ENCODE results near the gene ABCA1. TPM values are rescaled to one million over a fixed set of nuclear protein-coding genes. Genes with fewer than 3 reads are reported as not detected.

ABCA1 gene
- total and polyA plus RNA-seq, 12 donors: 1.3 to 35.0 (median 11.3) TPM

DNA sequence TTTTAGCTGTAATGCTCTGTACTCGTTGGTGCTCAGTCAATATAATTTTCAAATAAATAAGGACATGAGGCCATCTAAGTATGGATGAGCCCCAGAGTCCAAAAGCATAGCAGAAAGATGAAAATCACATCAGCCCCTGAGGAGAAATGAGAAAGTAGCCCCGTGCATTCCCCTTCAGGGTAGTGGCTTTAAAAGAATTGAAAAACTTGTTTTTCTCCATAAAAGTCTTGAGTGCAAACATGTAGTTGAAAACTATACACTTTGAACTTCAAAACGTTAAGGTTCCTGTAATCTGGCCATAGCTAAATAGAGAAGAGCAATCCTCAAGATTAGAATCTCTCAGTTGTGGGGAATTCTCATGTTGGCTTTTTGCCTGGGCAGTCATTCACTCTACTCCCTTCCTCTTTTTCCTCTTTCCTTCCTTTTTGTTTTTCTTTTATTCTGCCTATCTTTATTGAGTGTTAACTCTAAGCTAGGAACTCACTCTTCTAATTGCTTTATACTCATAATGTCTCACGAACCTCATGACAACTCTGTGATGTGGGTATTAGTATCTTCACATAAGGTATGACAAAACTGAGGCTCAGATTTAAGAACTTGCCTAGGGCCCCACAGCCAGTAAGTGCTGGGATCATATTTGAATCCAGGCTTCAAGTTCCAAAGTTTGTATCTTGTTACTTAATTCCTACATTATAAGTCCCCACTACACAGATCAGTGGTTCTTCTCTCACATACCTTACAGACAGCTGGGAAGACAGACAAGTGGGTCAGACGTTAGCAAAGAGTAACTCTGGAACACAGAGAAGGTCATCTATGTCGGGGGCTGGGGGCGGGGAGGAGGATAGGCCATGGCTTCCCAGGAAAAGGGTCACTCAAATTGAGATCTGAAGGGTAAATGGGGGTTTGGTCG, 46.4 kb upstream of the ABCA1 start:
- Histone ChIP-seq H3K9me3 (no peaks in the 10 kb centered on the region), H3K4me3 (no peak overlapping the region), H3K4me1 (peaks cover 0 to 18% (median under 1%) of the 10 kb centered on the region in 9 donors), H3K27ac (peak overlapping the region in 1 of 10 donors; percentile 38), H3K27me3 (no peaks in the 10 kb centered on the region), H3K36me3 (no peaks in the 10 kb centered on the region)
- ATAC-seq (peak in 2 of 8 donors; percentile 30 to 53), DNase-seq (no peak)
- WGBS, 2 donors: 59 to 66% methylated on average over 8 of the region's 8 CpGs
- TF ChIP-seq, protein P1, sequence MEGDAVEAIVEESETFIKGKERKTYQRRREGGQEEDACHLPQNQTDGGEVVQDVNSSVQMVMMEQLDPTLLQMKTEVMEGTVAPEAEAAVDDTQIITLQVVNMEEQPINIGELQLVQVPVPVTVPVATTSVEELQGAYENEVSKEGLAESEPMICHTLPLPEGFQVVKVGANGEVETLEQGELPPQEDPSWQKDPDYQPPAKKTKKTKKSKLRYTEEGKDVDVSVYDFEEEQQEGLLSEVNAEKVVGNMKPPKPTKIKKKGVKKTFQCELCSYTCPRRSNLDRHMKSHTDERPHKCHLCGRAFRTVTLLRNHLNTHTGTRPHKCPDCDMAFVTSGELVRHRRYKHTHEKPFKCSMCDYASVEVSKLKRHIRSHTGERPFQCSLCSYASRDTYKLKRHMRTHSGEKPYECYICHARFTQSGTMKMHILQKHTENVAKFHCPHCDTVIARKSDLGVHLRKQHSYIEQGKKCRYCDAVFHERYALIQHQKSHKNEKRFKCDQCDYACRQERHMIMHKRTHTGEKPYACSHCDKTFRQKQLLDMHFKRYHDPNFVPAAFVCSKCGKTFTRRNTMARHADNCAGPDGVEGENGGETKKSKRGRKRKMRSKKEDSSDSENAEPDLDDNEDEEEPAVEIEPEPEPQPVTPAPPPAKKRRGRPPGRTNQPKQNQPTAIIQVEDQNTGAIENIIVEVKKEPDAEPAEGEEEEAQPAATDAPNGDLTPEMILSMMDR (IDR thresholded peaks at IDR 0.05): no peak
- intact Hi-C loops (cut with DNase I): loop anchor here in 3 of 10 donors (5.0 to 10.0 kb wide), 3 partner anchors 180 to 440 kb away; no protein-coding TSS in a partner anchor

DNA sequence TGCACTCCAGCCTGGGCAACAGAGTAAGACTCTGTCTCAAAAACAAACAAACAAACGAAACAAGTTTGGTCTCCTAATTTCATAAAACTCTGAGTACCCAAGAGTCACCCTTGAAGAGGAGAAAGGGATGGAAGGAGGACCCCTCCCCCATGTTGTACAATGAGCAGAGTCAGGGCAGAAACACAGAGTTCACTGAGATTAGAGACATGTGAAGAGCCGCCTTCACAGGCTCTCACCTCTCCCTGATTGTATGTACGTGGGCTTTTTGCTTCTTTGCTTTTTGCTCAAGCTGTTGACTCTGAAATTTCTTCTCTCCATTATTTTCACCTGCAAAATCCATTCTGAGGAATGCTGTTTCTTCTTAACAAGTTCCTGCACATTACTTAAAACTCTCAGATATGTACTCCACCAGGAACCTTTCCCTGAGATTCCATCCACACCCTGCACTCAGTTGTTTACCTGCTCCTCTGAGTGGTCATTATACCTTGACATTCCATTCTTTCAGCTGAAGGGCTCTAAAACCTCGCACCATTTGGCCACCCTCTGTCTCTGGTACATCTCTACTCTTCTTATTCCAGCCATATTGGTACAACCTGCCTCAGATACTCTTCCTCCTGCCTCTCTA, 44.4 kb upstream of the ABCA1 start:
- H3K4me3 ChIP-seq: no peak overlapping the region
- intact Hi-C loops (cut with DNase I): loop anchor here in 3 of 10 donors (5.0 to 10.0 kb wide), 3 partner anchors 182 to 442 kb away; no protein-coding TSS in a partner anchor
- ATAC-seq: no peak
- H3K4me1 ChIP-seq: peaks cover 0 to 31% (median 9%) of the 10 kb centered on the region in 9 donors
- no peak overlapping the region for H3K27ac ChIP-seq
- DNase-seq: no peak
- H3K36me3 ChIP-seq: no peaks in the 10 kb centered on the region
- H3K27me3 ChIP-seq: no peaks in the 10 kb centered on the region
- 87 to 92% methylated on average over 4 of the region's 4 CpGs for WGBS, 2 donors
- no peaks in the 10 kb centered on the region for H3K9me3 ChIP-seq
- TF ChIP-seq, protein P1 (IDR thresholded peaks at IDR 0.05): no peak

DNA sequence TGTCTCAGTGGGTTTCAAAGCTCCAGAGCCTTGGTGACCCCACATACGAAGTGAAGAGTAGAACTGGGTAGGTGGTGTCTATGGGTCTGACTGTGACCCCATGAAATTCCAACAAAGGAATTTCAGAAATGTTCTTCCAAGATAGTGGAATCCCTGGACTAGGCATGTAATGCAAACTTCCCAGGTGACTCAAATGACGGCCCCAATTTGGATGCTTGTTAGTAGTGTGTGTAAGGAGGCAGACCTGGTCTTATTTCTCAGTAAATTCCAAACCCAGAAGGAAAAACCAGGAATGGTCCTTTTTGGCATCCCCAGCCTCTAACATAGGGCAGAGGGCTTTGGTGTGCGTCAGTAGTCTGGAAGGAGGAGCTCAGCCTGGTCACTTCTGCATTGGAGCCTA, 43.6 kb upstream of the ABCA1 start:
- DNase-seq: no peak
- no peaks in the 10 kb centered on the region for H3K27me3 ChIP-seq
- H3K36me3 ChIP-seq: no peaks in the 10 kb centered on the region
- no peaks in the 10 kb centered on the region for H3K9me3 ChIP-seq
- TF ChIP-seq, protein P1 (IDR thresholded peaks at IDR 0.05): no peak
- ATAC-seq: no peak
- intact Hi-C loops (cut with DNase I): loop anchor here in 3 of 10 donors (5.0 to 10.0 kb wide), 3 partner anchors 183 to 443 kb away; no protein-coding TSS in a partner anchor
- peaks cover 0 to 31% (median 9%) of the 10 kb centered on the region in 9 donors for H3K4me1 ChIP-seq
- 95 to 98% methylated on average over 3 of the region's 3 CpGs for WGBS, 2 donors
- no peak overlapping the region for H3K4me3 ChIP-seq
- no peak overlapping the region for H3K27ac ChIP-seq

DNA sequence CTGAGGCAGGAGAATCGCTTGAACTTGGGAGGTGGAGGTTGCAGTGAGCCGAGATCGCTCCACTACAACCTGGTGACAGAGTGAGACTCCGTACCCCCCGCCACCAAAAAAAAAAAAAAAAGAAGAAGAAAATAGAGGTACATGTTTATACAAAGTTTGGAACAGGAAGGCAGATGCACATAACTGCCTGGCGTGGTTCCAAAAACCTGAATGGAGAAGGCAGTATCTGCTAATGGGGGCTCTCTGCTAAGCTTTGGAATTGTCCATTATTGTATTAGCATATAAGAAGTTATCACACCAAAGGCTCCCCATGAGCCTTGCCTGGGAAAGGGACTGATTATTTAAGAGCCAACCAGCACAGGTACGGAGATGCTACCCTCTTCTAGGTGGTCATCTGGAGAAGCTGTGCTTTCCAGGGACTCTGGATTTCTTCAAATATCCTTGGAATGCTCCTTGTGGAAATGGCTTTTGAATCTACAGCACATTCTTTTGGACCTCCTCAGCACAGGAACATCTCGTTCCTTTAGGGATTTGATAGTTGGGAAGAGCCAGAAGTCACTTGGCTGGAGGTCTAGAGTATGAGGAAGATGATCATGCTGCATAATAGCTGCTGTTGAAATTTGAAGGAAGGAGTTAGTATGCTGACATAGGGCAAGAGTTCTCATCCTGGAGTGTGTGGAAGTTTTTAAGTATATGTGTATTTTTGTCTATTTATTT, 42.5 kb upstream of the ABCA1 start:
- H3K27me3 ChIP-seq: no peaks in the 10 kb centered on the region
- no peaks in the 10 kb centered on the region for H3K9me3 ChIP-seq
- TF ChIP-seq, protein P1 (IDR thresholded peaks at IDR 0.05): no peak
- H3K36me3 ChIP-seq: no peaks in the 10 kb centered on the region
- ATAC-seq (no peak), DNase-seq (no peak)
- no peak overlapping the region for H3K27ac ChIP-seq
- intact Hi-C loops (cut with DNase I): loop anchor here in 3 of 10 donors (5.0 to 10.0 kb wide), 3 partner anchors 184 to 444 kb away; no protein-coding TSS in a partner anchor
- 84 to 85% methylated on average over 8 of the region's 8 CpGs for WGBS, 2 donors
- no peak overlapping the region for H3K4me3 ChIP-seq
- peaks cover 0 to 31% (median 9%) of the 10 kb centered on the region in 9 donors for H3K4me1 ChIP-seq
